NT2/D1 (cell line): ENCODE measurements around the gene AIG1.

ENCODE experiments used
- SUZ12 ChIP-seq: IDR thresholded peaks from 2 replicates; pipeline ENCODE4 v1.6.1; 2011; ENCODE audit not compliant: insufficient read length, insufficient read depth; ENCODE audit errors: extremely low read depth
- YY1 ChIP-seq: IDR thresholded peaks from 2 replicates; pipeline ENCODE4 v1.6.1; 2011; ENCODE audit not compliant: insufficient read length, insufficient read depth
- ZNF274 ChIP-seq: IDR thresholded peaks from 2 replicates; pipeline ENCODE4 v1.6.1; 2011; ENCODE audit warnings: mild to moderate bottlenecking, low read depth, low read length

- TF ChIP-seq YY1 (no peak), SUZ12 (no peak), ZNF274 (no peak)
Measured at GRCh38 chr6:143233554-143234285, 173.0 kb downstream of the AIG1 start.
